ENCODE measurements around the gene EXOSC2.

The EXOSC2 gene

DNA sequence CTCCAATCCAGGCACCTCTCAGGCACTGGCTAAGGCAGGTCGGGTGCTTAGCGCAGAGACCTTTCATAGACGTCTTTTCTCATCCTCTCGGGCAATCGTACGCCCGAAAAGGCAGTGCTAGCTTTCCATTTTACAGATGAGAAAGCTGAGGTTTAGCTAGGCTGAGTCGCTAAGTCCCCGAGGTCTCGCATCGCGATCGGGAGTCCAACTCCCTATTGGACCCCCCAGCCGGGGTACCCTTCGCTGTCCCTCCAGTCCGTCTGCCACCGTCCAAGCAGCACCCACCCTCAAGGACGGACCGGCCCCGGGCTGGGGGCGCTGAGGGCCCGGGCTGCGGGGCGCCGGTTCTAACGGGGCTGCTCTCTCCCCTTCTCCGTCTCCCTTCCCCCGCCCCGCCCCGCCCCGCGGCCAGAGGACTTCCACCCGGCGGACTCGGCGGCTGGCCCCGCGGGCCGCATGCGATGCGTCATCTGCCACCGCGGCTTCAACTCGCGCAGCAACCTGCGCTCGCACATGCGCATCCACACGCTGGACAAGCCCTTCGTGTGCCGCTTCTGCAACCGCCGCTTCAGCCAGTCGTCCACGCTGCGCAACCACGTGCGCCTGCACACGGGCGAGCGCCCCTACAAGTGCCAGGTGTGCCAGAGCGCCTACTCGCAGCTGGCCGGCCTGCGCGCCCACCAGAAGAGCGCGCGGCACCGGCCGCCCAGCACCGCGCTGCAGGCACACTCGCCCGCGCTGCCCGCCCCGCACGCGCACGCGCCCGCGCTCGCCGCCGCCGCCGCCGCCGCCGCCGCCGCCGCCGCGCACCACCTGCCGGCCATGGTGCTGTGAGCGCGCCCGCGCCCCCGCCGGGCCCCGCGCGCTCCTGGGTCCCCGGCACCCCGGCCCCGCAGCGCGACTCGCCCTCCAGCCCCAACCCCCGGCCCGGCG lies 12.5 kb upstream of the EXOSC2 start:
- H2BK15ac ChIP-seq (ENCODE audit: low read length) = no peak overlapping the region
- no peak overlapping the region for H4K8ac ChIP-seq (ENCODE audit: low read depth, low read length)
- H2BK5ac ChIP-seq (ENCODE audit: low read length) = no peak overlapping the region
- no peak overlapping the region for H3K27ac ChIP-seq (replicated peaks; ENCODE audit: low read length)
- H3K9ac ChIP-seq (ENCODE audit: low read depth, low read length, poor library complexity) = peak overlapping the region; percentile 88
- peaks cover 0 to 37% (median 19%) of the 10 kb centered on the region in 3 experiments for H3K27me3 ChIP-seq (ENCODE audit: control insufficient read depth in 3 of 3, insufficient read depth in 3 of 3, low read depth in 1 of 3, low read length in 3 of 3)
- H3K4me1 ChIP-seq (ENCODE audit: control insufficient read depth in 2 of 2, insufficient read depth in 1 of 2, low read depth in 1 of 2, low read length in 2 of 2) = peaks cover 0 to 4% of the 10 kb centered on the region in 2 donors
- no peak overlapping the region for H3K4ac ChIP-seq (ENCODE audit: low read length)
- peak overlapping the region; percentile 97 for H3K18ac ChIP-seq (ENCODE audit: low read length)
- no peaks in the 10 kb centered on the region for H3K36me3 ChIP-seq (replicated peaks in 1 of 2; ENCODE audit: control insufficient read depth in 2 of 2, insufficient read depth in 2 of 2, low read length in 2 of 2)
- H3K4me2 ChIP-seq (ENCODE audit: insufficient read depth, low read length, poor library complexity, severe bottlenecking) = peak overlapping the region; percentile 98
- no peak overlapping the region for H4K91ac ChIP-seq (ENCODE audit: low read depth, low read length, poor library complexity)
- no peak for DNase-seq (ENCODE audit: low spot score)
- H2AK5ac ChIP-seq (ENCODE audit: low read depth, low read length) = no peak overlapping the region
- H2BK120ac ChIP-seq (ENCODE audit: low read depth, low read length) = no peak overlapping the region
- peak overlapping the region; percentile 63 for H3K14ac ChIP-seq (ENCODE audit: low read length)
- peaks cover 0 to 2% of the 10 kb centered on the region in 2 donors for H3K9me3 ChIP-seq (replicated peaks in 1 of 2; ENCODE audit: control insufficient read depth in 2 of 2, insufficient read depth in 1 of 2, low read depth in 1 of 2, low read length in 2 of 2)
- no CpG with 5 or more reads among the region's 116 CpGs for WGBS, 2 donors (ENCODE audit: extremely low coverage in 2 of 2, insufficient read length in 2 of 2, insufficient replicate concordance in 1 of 2)
- H2AFZ ChIP-seq (ENCODE audit: low read length) = peak overlapping the region; percentile 94
- peak overlapping the region; percentile 97 for H2BK12ac ChIP-seq (ENCODE audit: low read length)
- no peaks in the 10 kb centered on the region for H3K79me1 ChIP-seq (ENCODE audit: low read depth, low read length)
- peak overlapping the region; percentile 96 for H3K23ac ChIP-seq (ENCODE audit: low read depth, low read length, poor library complexity)
- H3K4me3 ChIP-seq (ENCODE audit: low read length in 2 of 2) = peak overlapping the region; percentile 59 to 89

DNA sequence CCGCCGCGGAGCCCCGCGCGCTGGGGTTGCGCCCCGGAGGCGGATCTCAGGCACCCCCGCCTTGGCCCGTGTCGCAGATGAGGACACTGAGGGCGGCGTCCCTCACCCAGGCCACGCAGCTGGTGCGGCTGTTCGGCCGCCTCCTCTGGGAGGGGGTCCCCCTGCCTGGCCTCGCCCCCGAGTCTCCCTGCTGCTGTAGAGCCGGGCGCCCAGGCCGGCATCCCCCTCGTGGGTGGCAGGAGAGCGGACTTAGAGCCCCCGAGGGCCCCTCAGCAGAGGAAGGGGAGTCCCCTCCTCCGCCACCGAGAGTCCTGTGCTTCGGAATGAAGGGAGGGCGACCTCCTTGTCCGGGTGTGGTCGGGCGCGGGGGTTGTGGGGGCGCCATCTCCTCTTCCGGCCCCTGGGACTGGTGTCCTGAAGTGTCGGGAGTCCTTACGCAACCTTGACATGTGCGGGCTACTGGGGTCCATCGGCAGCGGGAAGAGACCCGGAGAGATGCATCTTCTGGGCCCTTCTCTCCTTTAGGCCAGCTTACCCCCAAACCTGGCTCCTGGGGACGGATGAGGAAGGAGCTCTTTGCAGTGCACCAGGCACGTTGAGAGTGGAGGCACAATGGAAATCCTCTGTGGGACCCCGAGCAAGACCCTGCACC lies 11.7 kb upstream of the EXOSC2 start:
- no peak overlapping the region for H2BK5ac ChIP-seq (ENCODE audit: low read length)
- H2BK12ac ChIP-seq (ENCODE audit: low read length) = no peak overlapping the region
- no peak overlapping the region for H3K4ac ChIP-seq (ENCODE audit: low read length)
- no peak overlapping the region for H4K8ac ChIP-seq (ENCODE audit: low read depth, low read length)
- H3K4me3 ChIP-seq (ENCODE audit: low read length in 2 of 2) = peak overlapping the region; percentile 59 to 89
- no peak overlapping the region for H3K27ac ChIP-seq (replicated peaks; ENCODE audit: low read length)
- no peak overlapping the region for H4K91ac ChIP-seq (ENCODE audit: low read depth, low read length, poor library complexity)
- H3K36me3 ChIP-seq (replicated peaks in 1 of 2; ENCODE audit: control insufficient read depth in 2 of 2, insufficient read depth in 2 of 2, low read length in 2 of 2) = no peaks in the 10 kb centered on the region
- H3K9me3 ChIP-seq (replicated peaks in 1 of 2; ENCODE audit: control insufficient read depth in 2 of 2, insufficient read depth in 1 of 2, low read depth in 1 of 2, low read length in 2 of 2) = peaks cover 0 to 2% of the 10 kb centered on the region in 2 donors
- H3K14ac ChIP-seq (ENCODE audit: low read length) = peak overlapping the region; percentile 63
- H3K4me1 ChIP-seq (ENCODE audit: control insufficient read depth in 2 of 2, insufficient read depth in 1 of 2, low read depth in 1 of 2, low read length in 2 of 2) = peaks cover 0 to 4% of the 10 kb centered on the region in 2 donors
- peak overlapping the region; percentile 41 for H2AK5ac ChIP-seq (ENCODE audit: low read depth, low read length)
- no CpG with 5 or more reads among the region's 45 CpGs for WGBS, 2 donors (ENCODE audit: extremely low coverage in 2 of 2, insufficient read length in 2 of 2, insufficient replicate concordance in 1 of 2)
- peak overlapping the region; percentile 98 for H3K4me2 ChIP-seq (ENCODE audit: insufficient read depth, low read length, poor library complexity, severe bottlenecking)
- peak overlapping the region; percentile 95 for H3K18ac ChIP-seq (ENCODE audit: low read length)
- peaks cover 0 to 37% (median 17%) of the 10 kb centered on the region in 3 experiments for H3K27me3 ChIP-seq (ENCODE audit: control insufficient read depth in 3 of 3, insufficient read depth in 3 of 3, low read depth in 1 of 3, low read length in 3 of 3)
- peak overlapping the region; percentile 13 for H2BK120ac ChIP-seq (ENCODE audit: low read depth, low read length)
- H3K23ac ChIP-seq (ENCODE audit: low read depth, low read length, poor library complexity) = peak overlapping the region; percentile 96
- DNase-seq (ENCODE audit: low spot score) = no peak
- peak overlapping the region; percentile 7 for H2BK15ac ChIP-seq (ENCODE audit: low read length)
- H3K9ac ChIP-seq (ENCODE audit: low read depth, low read length, poor library complexity) = peak overlapping the region; percentile 78
- no peaks in the 10 kb centered on the region for H3K79me1 ChIP-seq (ENCODE audit: low read depth, low read length)
- H2AFZ ChIP-seq (ENCODE audit: low read length) = peak overlapping the region; percentile 94

DNA sequence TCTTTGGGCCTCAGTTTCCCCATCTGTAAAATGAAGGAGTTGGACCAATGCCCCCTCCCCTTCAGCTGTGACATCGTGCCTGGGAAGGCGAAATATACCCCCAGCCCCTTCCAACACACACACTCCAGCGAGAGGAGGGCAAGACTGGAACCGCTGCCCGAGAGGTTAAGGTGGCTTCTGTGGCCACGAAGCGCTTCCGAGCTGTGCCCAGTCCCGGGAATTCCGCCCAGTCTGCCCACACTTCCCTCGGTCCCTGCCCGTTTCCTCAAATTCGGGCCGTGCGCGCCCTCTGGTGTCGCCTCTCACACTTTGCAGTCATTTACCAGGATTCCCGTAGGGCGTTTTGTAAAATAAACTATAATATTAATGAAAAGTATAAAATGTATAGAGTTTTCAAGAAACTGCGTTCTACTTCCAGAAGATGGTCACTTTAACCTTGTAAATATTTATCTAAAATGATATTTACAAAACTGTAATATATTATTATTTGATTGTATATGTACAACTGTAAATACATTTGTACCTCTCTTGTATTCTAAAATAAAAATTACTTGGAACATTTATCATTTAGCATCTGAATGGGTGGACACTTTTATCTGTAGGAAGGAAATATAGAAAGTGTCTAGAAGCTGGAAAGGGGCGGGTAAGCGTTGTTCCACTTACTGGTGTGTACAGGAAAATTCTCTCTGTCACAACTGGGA lies 11.0 kb upstream of the EXOSC2 start:
- Histone ChIP-seq H2AK5ac (ENCODE audit: low read depth, low read length) (no peak overlapping the region), H2AFZ (ENCODE audit: low read length) (peak overlapping the region; percentile 94), H3K18ac (ENCODE audit: low read length) (no peak overlapping the region), H4K91ac (ENCODE audit: low read depth, low read length, poor library complexity) (no peak overlapping the region), H3K23ac (ENCODE audit: low read depth, low read length, poor library complexity) (no peak overlapping the region), H3K4ac (ENCODE audit: low read length) (no peak overlapping the region), H3K36me3 (replicated peaks in 1 of 2; ENCODE audit: control insufficient read depth in 2 of 2, insufficient read depth in 2 of 2, low read length in 2 of 2) (no peaks in the 10 kb centered on the region), H3K27ac (replicated peaks; ENCODE audit: low read length) (no peak overlapping the region), H3K27me3 (ENCODE audit: control insufficient read depth in 3 of 3, insufficient read depth in 3 of 3, low read depth in 1 of 3, low read length in 3 of 3) (peaks cover 0 to 33% (median 17%) of the 10 kb centered on the region in 3 experiments), H3K4me2 (ENCODE audit: insufficient read depth, low read length, poor library complexity, severe bottlenecking) (peak overlapping the region; percentile 98), H3K4me3 (ENCODE audit: low read length in 2 of 2) (peak overlapping the region in 1 of 2 donors; percentile 89), H3K4me1 (ENCODE audit: control insufficient read depth in 2 of 2, insufficient read depth in 1 of 2, low read depth in 1 of 2, low read length in 2 of 2) (peaks cover 0 to 4% of the 10 kb centered on the region in 2 donors), H3K9me3 (replicated peaks in 1 of 2; ENCODE audit: control insufficient read depth in 2 of 2, insufficient read depth in 1 of 2, low read depth in 1 of 2, low read length in 2 of 2) (peaks cover 0 to 2% of the 10 kb centered on the region in 2 donors), H3K9ac (ENCODE audit: low read depth, low read length, poor library complexity) (no peak overlapping the region), H2BK12ac (ENCODE audit: low read length) (no peak overlapping the region), H4K8ac (ENCODE audit: low read depth, low read length) (no peak overlapping the region), H2BK15ac (ENCODE audit: low read length) (no peak overlapping the region), H3K14ac (ENCODE audit: low read length) (no peak overlapping the region), H2BK5ac (ENCODE audit: low read length) (no peak overlapping the region), H2BK120ac (ENCODE audit: low read depth, low read length) (no peak overlapping the region), H3K79me1 (ENCODE audit: low read depth, low read length) (no peaks in the 10 kb centered on the region)
- no peak for DNase-seq (ENCODE audit: low spot score)
- WGBS, 2 donors (ENCODE audit: extremely low coverage in 2 of 2, insufficient read length in 2 of 2, insufficient replicate concordance in 1 of 2) = no CpG with 5 or more reads among the region's 22 CpGs

All from neuronal stem cell (in vitro differentiated cells).